H1 (cell line): ENCODE measurements around the gene BSG. TPM values are rescaled to one million over a fixed set of nuclear protein-coding genes. Genes with fewer than 3 reads are reported as not detected.
"Not testable (repeated sequence)": the region's sequence is repeated elsewhere in the genome, so short reads cannot be mapped to it uniquely, and the experiment has no call there.

Source experiments
- CTCF ChIA-PET: fragments of 300-600 bp; sonication (Branson Sonifier 250); formaldehyde crosslinking; loops from one replicate; lab custom pipeline; 2021; ENCODE audit not compliant: partially characterized antibody; lab: Charles Lee
- POLR2A ChIA-PET: fragments of 300-600 bp; sonication (Branson Sonifier 250); formaldehyde crosslinking; loops from one replicate; lab custom pipeline; 2021; ENCODE audit warnings: inconsistent platforms; ENCODE audit not compliant: partially characterized antibody; lab: Charles Lee
- DNase-seq, 2 experiments: peaks; one replicate each; pipeline versions ENCODE4 v3.0.0 to v3.0.0-alpha.2; 2010 to 2022; ENCODE audit warnings: low spot score in 2 of 2, low read depth in 1 of 2, mixed read lengths in 1 of 2
- FAIRE-seq: peaks from 2 replicates; lab custom pipeline; 2011; peaks lifted over from hg19 to GRCh38; lab: Jason Lieb, UNC
- H2AFZ ChIP-seq: 2 replicates; pipeline ENCODE4 v1.8.1; 2012; ENCODE audit warnings: low read length, inconsistent platforms
- H2AK5ac ChIP-seq: 2 replicates; pipeline ENCODE4 v1.6.1; 2013; ENCODE audit warnings: low read depth, low read length
- H2BK120ac ChIP-seq: replicated peaks from 2 replicates; pipeline ENCODE3; 2013; ENCODE audit warnings: low read depth, low read length, inconsistent platforms
- H2BK12ac ChIP-seq: 2 replicates; pipeline ENCODE4 v1.6.1; 2013; ENCODE audit warnings: low read depth, low read length
- H2BK15ac ChIP-seq: 2 replicates; pipeline ENCODE4 v1.6.1; 2013; ENCODE audit warnings: low read length
- H2BK20ac ChIP-seq: 2 replicates; pipeline ENCODE4 v1.6.1; 2013; ENCODE audit warnings: low read length
- H2BK5ac ChIP-seq: 2 replicates; pipeline ENCODE4 v1.6.1; 2013; ENCODE audit warnings: low read depth, low read length
- H3K14ac ChIP-seq: 2 replicates; pipeline ENCODE4 v1.6.1; 2013; ENCODE audit warnings: inconsistent platforms; ENCODE audit not compliant: insufficient read length
- H3K18ac ChIP-seq: 2 replicates; pipeline ENCODE4 v1.6.1; 2013; ENCODE audit warnings: low read length; ENCODE audit errors: extremely low read depth
- H3K23ac ChIP-seq: 2 replicates; pipeline ENCODE4 v1.6.1; 2013; ENCODE audit warnings: inconsistent platforms; ENCODE audit not compliant: insufficient read length
- H3K23me2 ChIP-seq: 2 replicates; pipeline ENCODE4 v1.6.1; 2013; ENCODE audit warnings: low read depth, low read length
- H3K27ac ChIP-seq: 2 replicates; pipeline ENCODE4 v1.6.1; 2011; ENCODE audit warnings: low read depth, low read length, inconsistent platforms
- H3K27me3 ChIP-seq, 4 experiments: replicated peaks in 1 of 4; 1 replicate in 1 of 4; 2 replicates in 3 of 4; pipeline versions ENCODE4 v1.6.1 to v1.8.1; 2011 to 2013; ENCODE audit warnings: low read length in 3 of 4, mild to moderate bottlenecking in 3 of 4, inconsistent platforms in 2 of 4, mixed read lengths in 2 of 4, moderate library complexity in 1 of 4; ENCODE audit not compliant: control insufficient read depth in 3 of 4, insufficient read depth in 3 of 4; ENCODE audit errors: extremely low read depth in 1 of 4
- H3K36me3 ChIP-seq, 4 experiments: 2 replicates each; pipeline versions ENCODE4 v1.6.1 to v1.8.1; 2011 to 2013; ENCODE audit warnings: mild to moderate bottlenecking in 4 of 4, low read length in 3 of 4, moderate library complexity in 2 of 4, control low read depth in 1 of 4, inconsistent platforms in 1 of 4; ENCODE audit not compliant: insufficient read depth in 4 of 4, control insufficient read depth in 2 of 4
- H3K4ac ChIP-seq: replicated peaks from 2 replicates; pipeline ENCODE3; 2013; ENCODE audit warnings: low read length, low read depth, mixed read lengths, inconsistent platforms; ENCODE audit not compliant: insufficient read length
- H3K4me1 ChIP-seq, 4 experiments: replicated peaks in 1 of 4; 1 replicate in 1 of 4; 2 replicates in 3 of 4; pipeline versions ENCODE4 v1.6.1 to v1.8.1; 2011 to 2013; ENCODE audit warnings: low read length in 3 of 4, inconsistent platforms in 2 of 4, mixed read lengths in 1 of 4; ENCODE audit not compliant: insufficient read depth in 4 of 4, control insufficient read depth in 3 of 4
- H3K4me2 ChIP-seq, 2 experiments: 2 replicates each; pipeline versions ENCODE4 v1.6.1 to v1.8.1; 2011 to 2013; ENCODE audit warnings: low read depth in 2 of 2, low read length in 2 of 2, control low read depth in 1 of 2, inconsistent platforms in 1 of 2, mild to moderate bottlenecking in 1 of 2; ENCODE audit not compliant: insufficient read depth in 1 of 2
- H3K4me3 ChIP-seq, 4 experiments: fragments of 200-600, 300-600 bp in 1 of 4; sonication (generic), shearing (Covaris generic), sonication (Bioruptor Twin) in 1 of 4; 2 replicates each; pipeline versions ENCODE4 v1.5.1 to v1.8.1; 2011 to 2016; ENCODE audit warnings: low read length in 4 of 4, low read depth in 3 of 4, control low read depth in 2 of 4, inconsistent platforms in 2 of 4, mild to moderate bottlenecking in 2 of 4, mixed read lengths in 1 of 4, moderate library complexity in 1 of 4; ENCODE audit not compliant: insufficient read depth in 2 of 4; ENCODE audit errors: extremely low read depth in 1 of 4
- H3K56ac ChIP-seq: replicated peaks from 2 replicates; pipeline ENCODE3; 2013; ENCODE audit warnings: low read depth, mild to moderate bottlenecking, mixed read lengths, low read length, inconsistent platforms; ENCODE audit not compliant: insufficient read length
- H3K79me1 ChIP-seq: 2 replicates; pipeline ENCODE4 v1.6.1; 2013; ENCODE audit warnings: low read depth, low read length, control low read depth
- H3K79me2 ChIP-seq, 2 experiments: 2 replicates each; pipeline versions ENCODE4 v1.6.1 to v1.8.1; 2012 to 2013; ENCODE audit warnings: low read length in 2 of 2, mild to moderate bottlenecking in 2 of 2, inconsistent platforms in 1 of 2; ENCODE audit not compliant: insufficient read depth in 2 of 2, control insufficient read depth in 1 of 2
- H3K9ac ChIP-seq, 4 experiments: replicated peaks in 1 of 4; 1 replicate in 1 of 4; 2 replicates in 3 of 4; pipeline versions ENCODE4 v1.6.1 to v1.8.1; 2011 to 2013; ENCODE audit warnings: low read depth in 3 of 4, low read length in 3 of 4, control low read depth in 2 of 4, mild to moderate bottlenecking in 2 of 4, moderate library complexity in 2 of 4, inconsistent platforms in 1 of 4; ENCODE audit errors: extremely low read depth in 1 of 4
- H3K9me3 ChIP-seq, 2 experiments: 2 replicates each; pipeline versions ENCODE4 v1.6.1 to v1.8.1; 2012 to 2013; ENCODE audit warnings: mild to moderate bottlenecking in 2 of 2, moderate library complexity in 2 of 2, control low read depth in 1 of 2, inconsistent platforms in 1 of 2, low read depth in 1 of 2, low read length in 1 of 2, mixed read lengths in 1 of 2; ENCODE audit not compliant: insufficient read depth in 2 of 2
- H4K20me1 ChIP-seq, 2 experiments: replicated peaks in 1 of 2; 2 replicates each; pipeline versions ENCODE3 to v1.8.1; 2011 to 2013; ENCODE audit warnings: inconsistent platforms in 2 of 2, low read length in 2 of 2, mild to moderate bottlenecking in 1 of 2; ENCODE audit not compliant: insufficient read depth in 2 of 2, control insufficient read depth in 1 of 2
- H4K5ac ChIP-seq: 2 replicates; pipeline ENCODE4 v1.6.1; 2013; ENCODE audit warnings: low read length, low read depth, mixed read lengths, inconsistent platforms; ENCODE audit not compliant: insufficient read length
- H4K8ac ChIP-seq: 2 replicates; pipeline ENCODE4 v1.8.0; 2013; ENCODE audit warnings: mild to moderate bottlenecking, moderate library complexity, low read length, inconsistent platforms; ENCODE audit not compliant: insufficient read depth; ENCODE audit errors: extremely low read depth
- H4K91ac ChIP-seq: replicated peaks from 2 replicates; pipeline ENCODE3; 2013; ENCODE audit warnings: low read length, mixed read lengths, inconsistent platforms; ENCODE audit not compliant: insufficient read length
- WGBS, 2 experiments: shearing (Covaris generic) in 1 of 2; methylation state at CpG; one replicate each; pipeline versions ENCODE4 v1.1.6 to v1.1.7; 2013 to 2015; ENCODE audit warnings: low lambda C conversion rate in 2 of 2, mixed read lengths in 2 of 2, inconsistent platforms in 1 of 2, low coverage in 1 of 2, missing lambda C conversion rate in 1 of 2; ENCODE audit not compliant: insufficient replicate concordance in 2 of 2, insufficient coverage in 1 of 2, insufficient read length in 1 of 2; ENCODE audit errors: extremely low coverage in 1 of 2, missing lambda C conversion rate in 1 of 2; 5-methylcytosine and 5-hydroxymethylcytosine counted together
- polyA plus RNA-seq, 7 experiments: library from polyadenylated mRNA; depleted of rRNA in 3 of 7; stranded (reverse) in 5 of 7; unstranded in 2 of 7; fragments of >200 nt in 5 of 7; fragments of 200-250 nt in 2 of 7; gene quantifications; 1 replicate in 5 of 7; 2 replicates in 1 of 7; 4 replicates in 1 of 7; pipeline versions ENCODE4 v1.2.1 to v1.2.3, GENCODE V29; 2011 to 2013; ENCODE audit warnings: missing spikeins in 2 of 7, mixed read lengths in 2 of 7
- total RNA-seq: library from RNA; stranded (reverse); fragmentation: NEBNext Ultra II Directional; extraction: Animal tissue kit (Norgen Biotek cat#: 25700); gene quantifications from 2 replicates; pipeline ENCODE4 v1.2.1, GENCODE V29; 2021

BSG gene
- total and polyA plus RNA-seq, 2 of the 8 experiments (the other 6 are each of a cell fraction or from before 2014, with no cell fraction given), result 726 to 1,055 TPM

- not testable (repeated sequence) for H3K9ac ChIP-seq
Observed at GRCh38 chr19:621191-621590, 48.8 kb downstream of the BSG start.

More at GRCh38 chr19:621191-621590, 48.8 kb downstream of the BSG start:
- POLR2A ChIA-PET, result interaction anchor here (1.4 to 1.5 kb wide), 2 partner anchors 9 to 34 kb away, joined by 3 read pairs; no protein-coding TSS in a partner anchor
- H3K79me1 ChIP-seq, H2AFZ ChIP-seq, CTCF ChIA-PET, H2BK12ac ChIP-seq, H3K4ac ChIP-seq, H3K18ac ChIP-seq, H3K14ac ChIP-seq, H3K56ac ChIP-seq, H2BK120ac ChIP-seq, H3K23me2 ChIP-seq, H3K27ac ChIP-seq, FAIRE-seq, H4K8ac ChIP-seq, H3K4me1 ChIP-seq, DNase-seq, H3K4me3 ChIP-seq, H3K27me3 ChIP-seq, H2AK5ac ChIP-seq, H2BK15ac ChIP-seq, H3K9me3 ChIP-seq, H2BK20ac ChIP-seq, H3K23ac ChIP-seq, H4K91ac ChIP-seq, H2BK5ac ChIP-seq, H3K4me2 ChIP-seq, H4K5ac ChIP-seq, H3K79me2 ChIP-seq: not testable (repeated sequence)
- Histone ChIP-seq H3K36me3 (peaks cover 4 to 69% (median 37%) of the 10 kb centered on the region in 4 experiments; a peak in 7 of 8 replicates), H4K20me1 (peaks cover 0 to 15% of the 10 kb centered on the region in 2 experiments)
- WGBS, 2 experiments, result 97% methylated on average over 34 of the region's 48 CpGs; no CpG with 5 or more reads in 1 of the 2 experiments
